ENCODE data around the gene CCDC158.

The CCDC158 gene

DNA sequence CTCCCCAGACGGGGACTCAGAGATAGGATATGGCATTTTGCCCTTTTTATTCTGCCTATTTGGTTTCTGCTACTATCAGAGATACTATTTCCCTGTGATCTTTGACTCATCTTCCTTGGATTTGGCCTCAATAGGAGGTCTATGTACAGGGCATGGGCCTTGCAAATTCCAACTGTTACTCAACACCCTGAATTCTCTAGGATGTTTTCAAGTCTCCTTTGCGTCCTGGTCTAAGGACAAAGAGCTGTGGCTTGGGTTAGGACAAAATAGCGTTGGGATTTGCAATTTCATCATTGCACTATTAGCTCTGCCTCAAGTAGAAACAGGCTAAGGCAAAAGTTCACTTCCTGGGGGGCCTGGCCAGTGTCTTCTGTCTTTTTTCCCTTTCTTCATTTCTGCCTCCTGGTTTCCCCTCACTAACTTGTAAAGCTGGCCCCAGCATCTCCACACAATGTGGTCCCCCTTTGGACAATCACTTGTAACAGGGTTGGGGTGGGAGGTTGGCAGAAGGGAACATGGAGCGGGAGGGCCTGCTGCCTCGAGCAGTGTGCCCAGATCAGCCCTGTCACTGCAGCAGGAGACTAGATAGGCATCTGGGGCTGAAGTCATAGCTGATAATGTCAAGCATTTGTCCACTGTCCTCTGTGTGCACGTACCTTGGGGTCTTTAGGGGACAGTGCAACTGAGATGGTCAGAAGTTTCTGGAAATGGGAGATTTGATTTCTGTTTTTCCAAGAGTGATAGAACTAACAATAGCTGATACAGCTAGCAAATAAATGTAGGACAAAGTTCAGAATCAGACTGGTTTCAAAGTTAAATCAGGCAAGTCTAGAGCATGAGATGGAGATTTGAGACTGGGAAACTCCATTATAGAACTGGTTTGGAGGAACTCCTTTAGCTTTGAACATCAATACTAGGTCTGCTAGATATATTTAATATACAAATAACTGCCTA is 140.2 kb downstream of the CCDC158 start:
- no peak for DNase-seq (ENCODE audit: low read depth)

DNA sequence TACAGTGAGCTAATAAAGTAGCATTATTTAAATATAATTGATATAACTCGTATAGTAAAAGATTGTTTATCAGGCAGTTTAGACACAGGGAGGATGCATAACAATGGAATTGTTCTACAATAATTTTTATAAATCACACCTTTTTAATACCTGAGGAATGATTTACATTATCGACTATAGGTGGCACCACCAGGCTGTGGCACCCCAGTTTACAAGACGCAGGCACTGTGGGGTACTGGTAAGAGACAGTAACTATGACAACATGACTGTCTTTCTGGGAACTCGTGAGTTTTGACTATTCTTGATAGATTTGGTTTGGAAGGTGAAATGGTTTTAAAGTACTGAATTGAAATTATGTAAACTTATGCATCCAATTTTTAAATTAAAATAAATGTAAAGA is 141.5 kb downstream of the CCDC158 start:
- DNase-seq (ENCODE audit: low read depth): peak; percentile 6

DNA sequence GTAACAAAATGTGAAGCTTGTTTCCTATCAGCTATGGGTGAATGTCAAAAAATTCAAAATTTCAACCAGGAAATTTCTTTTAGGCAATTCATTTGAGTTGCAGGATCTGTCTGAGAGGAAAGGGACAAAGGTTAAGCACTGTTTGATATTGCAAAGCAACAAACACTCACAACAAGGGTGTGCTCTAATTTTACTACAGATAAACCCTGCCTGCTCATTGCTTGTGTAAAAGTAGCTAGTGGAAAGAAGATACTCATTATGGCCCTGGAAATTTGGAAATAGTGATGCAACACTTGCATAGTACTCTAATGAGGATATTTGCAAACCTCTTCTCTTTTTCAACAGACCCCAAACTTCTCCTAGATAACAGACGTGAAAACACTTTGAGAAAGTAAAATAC is 142.4 kb downstream of the CCDC158 start:
- DNase-seq (ENCODE audit: low read depth): no peak

DNA sequence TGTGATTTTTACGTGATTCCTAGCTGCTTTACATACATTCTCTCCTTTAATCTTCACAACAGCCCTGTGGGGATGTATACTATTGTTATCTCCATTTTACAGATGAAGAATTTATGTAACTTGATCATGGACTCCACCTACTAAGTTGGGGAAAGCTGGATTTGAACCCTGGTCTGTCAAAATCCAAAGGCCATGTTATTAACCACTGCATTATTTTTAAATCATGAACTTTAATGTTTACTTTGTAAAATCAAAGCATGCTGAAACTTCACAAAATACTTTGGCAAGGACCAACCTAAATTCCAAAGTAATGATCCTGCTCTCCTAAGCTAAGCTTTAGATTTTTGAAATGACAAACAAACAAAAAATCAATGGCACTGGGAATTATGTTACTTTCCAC is 143.3 kb downstream of the CCDC158 start:
- DNase-seq (ENCODE audit: low read depth): no peak

DNA sequence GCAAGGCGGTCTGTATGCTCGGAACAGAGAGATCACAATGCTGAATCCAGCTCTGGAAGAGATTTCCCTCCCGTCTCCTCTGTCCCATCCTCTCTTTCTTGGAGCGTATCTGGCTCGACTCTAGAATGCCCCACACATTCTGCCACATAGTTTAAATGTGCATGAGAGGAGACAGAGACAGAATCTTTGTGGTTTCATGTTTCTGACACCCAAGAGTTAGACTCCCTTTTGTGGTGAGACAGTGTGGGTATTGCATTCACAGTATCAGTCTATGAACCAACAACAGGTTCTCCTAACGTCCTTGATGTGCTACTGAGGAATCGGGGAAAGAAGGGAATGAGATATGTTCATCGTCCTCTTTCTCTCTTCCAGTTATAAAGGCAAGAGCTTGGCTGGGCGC is 144.1 kb downstream of the CCDC158 start:
- DNase-seq (ENCODE audit: low read depth): no peak

DNA sequence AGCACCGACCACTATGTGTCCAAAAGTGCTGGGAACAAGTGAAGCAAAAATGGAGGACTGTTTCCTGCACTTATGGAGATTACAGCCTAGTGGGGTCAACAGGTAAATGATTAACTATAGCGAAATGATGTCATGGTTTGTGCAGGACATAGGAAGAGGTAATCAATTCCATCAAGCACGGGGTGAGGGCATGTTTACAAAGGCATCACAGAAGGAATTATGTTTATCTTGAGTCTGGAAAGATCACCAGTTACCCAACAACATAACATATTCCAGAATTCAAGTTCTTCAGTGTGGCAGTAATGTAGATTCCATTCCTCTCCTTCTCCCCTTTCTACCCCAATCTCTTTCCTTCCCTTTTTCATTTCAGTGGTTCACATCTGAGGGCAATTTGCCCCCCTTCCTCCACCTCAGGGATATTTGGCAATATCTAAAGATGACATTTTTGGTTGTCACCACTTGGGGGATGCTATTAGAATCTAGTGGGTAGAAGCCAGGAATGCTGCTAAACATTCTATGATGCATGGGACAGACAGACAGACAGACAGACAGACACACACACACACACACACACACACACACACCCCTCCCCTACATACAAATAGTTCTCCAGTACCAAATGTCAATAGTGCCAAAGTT is 145.3 kb downstream of the CCDC158 start:
- no peak for DNase-seq (ENCODE audit: low read depth)

DNA sequence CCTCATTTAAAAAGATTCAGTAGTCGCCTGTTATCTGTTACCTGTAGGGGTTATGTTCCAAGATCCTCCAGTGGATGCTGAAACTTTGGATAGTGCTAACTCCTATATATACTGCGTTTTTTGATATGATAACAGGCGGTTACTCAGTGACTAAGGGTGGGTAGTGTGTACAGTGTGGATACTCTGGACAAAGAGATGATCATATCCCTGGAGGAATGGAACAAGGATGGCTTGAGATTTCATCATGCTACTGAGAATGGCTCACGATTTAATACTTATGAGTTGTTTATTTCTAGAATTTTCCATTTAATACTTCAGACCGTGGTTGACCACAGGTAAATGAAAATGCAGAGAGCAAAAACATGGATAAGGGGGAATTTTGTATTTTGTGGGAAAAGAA is 147.9 kb downstream of the CCDC158 start:
- DNase-seq (ENCODE audit: low read depth): no peak

DNA sequence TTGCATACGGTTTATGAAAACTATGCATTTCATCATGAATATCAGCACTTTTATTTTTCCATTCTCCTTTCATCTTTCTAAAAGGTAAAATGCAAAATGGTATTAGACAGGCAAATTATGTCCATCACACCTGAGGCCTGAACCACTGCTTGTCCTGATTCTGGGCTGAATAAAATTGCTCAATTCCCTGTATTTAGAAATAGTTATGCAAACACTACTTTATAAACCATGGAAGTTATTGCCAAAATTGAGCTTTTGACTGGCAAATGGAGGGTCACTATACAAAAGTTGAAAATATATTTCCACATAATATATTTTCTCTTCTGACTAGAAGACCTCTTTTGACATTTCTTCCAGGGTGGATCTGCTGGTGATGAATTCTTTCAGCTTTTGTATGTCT is 148.4 kb downstream of the CCDC158 start:
- no peak for DNase-seq (ENCODE audit: low read depth)

DNA sequence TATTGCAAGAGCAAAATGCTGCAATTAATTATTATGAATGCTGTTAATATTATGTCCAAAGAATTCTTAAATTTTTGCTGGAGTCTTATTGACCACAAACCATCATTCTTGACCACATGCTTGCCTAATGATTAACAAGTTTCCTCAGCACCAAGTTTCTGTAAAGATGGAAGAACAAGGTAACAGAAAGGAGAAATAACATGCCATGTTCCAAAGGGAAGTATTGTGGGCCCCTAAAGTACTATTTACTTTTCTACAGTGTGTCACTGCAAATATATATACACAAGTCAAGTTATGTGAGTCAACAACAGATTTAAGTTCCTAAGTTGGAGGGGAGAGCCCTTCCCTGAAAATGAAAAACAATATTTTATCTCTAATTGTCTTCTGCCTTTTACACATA is 148.9 kb downstream of the CCDC158 start:
- DNase-seq (ENCODE audit: low read depth): no peak

DNA sequence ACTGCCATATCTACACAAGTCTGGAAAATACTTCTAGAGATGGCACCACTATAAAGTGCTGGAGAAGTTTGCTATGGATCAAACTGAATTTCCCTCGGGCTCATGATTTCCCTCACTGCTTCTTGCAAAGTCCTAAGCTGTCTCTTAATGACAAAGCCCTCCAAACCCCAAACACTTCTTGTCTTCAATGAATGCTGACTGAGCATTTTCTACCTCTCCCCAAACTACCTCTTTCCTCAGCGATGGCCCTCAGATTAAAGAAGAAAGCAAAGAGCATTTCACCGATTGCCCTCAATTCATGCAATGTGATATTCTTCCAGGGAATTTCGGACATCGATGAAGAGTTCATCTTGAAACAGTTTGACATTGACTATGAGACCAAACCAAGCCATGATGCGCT is 149.7 kb downstream of the CCDC158 start:
- no peak for DNase-seq (ENCODE audit: low read depth)

DNA sequence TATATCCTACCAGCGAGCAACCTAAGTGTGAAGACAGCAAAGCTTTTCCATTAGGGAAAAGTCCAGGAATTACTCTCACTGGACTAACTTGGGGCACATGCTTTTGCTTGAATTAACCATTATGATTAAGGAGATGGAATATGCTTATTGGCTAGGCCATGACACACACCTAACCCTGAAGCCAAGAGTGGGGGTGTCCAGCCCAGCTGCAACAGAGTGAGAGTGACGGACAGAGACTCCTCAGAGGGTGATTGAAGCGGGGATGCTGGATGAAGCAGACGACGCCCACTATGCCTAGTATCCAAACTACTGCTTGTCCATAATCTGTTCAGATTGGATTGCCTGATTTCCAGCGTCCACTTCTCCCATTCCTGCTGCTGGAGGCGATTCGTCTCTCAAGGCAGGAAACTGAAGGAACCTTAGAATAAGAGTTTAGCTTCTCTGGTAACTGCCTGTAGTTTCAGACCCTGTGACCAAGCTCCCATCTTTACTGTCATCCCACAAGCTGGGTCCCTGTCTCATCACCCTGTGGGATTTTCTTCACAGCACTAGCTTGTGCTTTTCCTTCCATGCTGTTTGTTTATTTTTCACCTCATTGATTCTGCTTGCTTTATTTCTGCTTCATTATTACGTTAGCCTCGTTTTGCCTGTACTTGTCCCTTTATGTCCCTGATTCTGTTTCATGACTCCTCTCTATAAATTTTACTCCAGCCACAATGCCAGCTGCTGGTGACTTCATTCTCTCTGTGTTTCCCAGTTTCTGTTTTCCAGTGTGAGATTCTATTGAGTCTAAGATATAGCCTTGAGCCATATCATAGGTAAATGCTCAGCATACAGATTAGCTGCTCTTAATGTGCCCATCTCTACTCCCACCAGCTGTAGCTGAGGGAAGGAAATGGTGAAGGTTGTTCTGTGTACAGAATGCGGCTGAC is 150.4 kb downstream of the CCDC158 start:
- DNase-seq (ENCODE audit: low read depth): no peak

DNA sequence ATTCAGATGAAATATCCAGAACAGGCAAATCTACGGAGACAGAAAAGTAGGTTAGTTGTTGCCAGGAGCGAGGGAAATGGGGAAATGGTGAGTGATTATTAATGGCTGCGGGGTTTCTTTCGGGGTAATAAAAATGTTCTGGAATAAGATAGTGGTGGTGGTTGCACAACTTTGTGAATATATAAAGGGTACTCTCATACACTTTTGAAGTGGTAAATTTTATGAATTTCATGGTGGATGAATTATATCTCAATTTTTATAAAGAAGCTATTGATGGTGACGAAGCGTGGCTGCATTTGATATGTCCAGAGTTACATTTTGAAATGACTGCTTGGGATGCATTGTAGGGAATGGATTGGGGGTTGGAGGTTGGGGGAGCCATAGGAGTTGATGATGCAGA is 153.1 kb downstream of the CCDC158 start:
- DNase-seq (ENCODE audit: low read depth): no peak

DNA sequence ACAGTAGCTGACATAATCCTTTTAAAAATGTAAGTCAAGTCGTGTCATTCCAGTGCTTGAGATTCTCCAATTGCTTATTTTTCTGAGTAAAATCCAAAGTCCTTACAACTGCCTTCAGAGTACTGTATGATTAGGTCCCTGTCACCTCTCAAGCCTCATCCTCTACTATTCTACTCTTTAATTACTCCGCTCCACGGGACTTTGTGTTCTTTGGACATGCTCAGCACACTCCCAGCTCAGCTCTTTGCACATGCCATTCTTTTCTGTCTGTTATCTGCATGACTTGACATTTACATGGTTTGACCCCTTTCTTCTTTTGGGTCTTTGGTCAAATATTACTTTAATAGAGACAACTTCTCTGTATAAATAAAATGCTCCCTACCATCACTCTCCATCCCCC is 154.3 kb downstream of the CCDC158 start:
- DNase-seq (ENCODE audit: low read depth): no peak

DNA sequence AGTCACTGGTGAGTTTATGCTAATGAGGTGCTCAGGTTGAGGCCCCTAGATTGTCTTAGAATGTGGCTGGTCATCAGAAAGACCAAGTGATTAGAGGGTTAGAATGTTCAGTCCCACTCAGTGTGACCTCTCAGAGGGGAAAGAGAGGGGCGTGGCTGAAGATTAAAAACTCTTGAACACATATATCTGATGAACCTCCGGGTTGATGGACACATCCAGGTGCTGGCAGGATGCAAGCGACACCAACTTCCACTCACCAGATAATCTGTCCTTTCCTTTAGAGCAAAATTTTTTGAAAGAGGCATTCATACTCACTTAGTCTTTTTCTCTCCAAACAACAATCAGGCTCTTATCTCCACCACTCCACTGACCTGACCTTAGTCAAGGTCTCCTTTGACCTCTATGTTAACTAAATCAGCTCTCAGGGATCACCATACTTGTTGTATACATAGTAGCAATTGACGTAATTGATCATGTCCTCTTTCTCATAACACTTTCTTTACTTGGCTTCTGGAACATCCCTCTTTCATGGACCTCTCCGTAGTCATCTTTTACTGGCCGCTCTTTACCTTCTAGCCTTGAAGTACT is 155.2 kb downstream of the CCDC158 start:
- no peak for DNase-seq (ENCODE audit: low read depth)

All from activated T-cell treated with anti-CD3 and anti-CD28 coated beads for 48 hours (primary cell).